ENCODE results near the gene GPR78.

GPR78 gene

GRCh38 chr4:8581094-8581861 lies 1.1 kb downstream of the GPR78 start:
- TF ChIP-seq GATA1 (IDR thresholded peaks at IDR 0.05; ENCODE audit: low read depth, low read length): no peak
- no peak for TF ChIP-seq POLR2A (IDR thresholded peaks at IDR 0.05; ENCODE audit: low read length)

GRCh38 chr4:8582016-8582415 lies 1.8 kb downstream of the GPR78 start:
- no peak for TF ChIP-seq POLR2A (IDR thresholded peaks at IDR 0.05; ENCODE audit: low read length)
- no peak for TF ChIP-seq GATA1 (IDR thresholded peaks at IDR 0.05; ENCODE audit: low read depth, low read length)
- no peak for DNase-seq

More at GRCh38 chr4:8581094-8581861, 1.1 kb downstream of the GPR78 start:
- DNase-seq: no peak

GRCh38 chr4:8582436-8582835 lies 2.2 kb downstream of the GPR78 start:
- TF ChIP-seq GATA1 (IDR thresholded peaks at IDR 0.05; ENCODE audit: low read depth, low read length) (no peak), POLR2A (IDR thresholded peaks at IDR 0.05; ENCODE audit: low read length) (no peak)
- no peak for DNase-seq

GRCh38 chr4:8582941-8583654 lies 2.9 kb downstream of the GPR78 start:
- no peak for DNase-seq
- TF ChIP-seq GATA1 (IDR thresholded peaks at IDR 0.05; ENCODE audit: low read depth, low read length) (no peak), POLR2A (IDR thresholded peaks at IDR 0.05; ENCODE audit: low read length) (no peak)

GRCh38 chr4:8583655-8584025 lies 3.4 kb downstream of the GPR78 start:
- DNase-seq: no peak
- TF ChIP-seq POLR2A (IDR thresholded peaks at IDR 0.05; ENCODE audit: low read length) (no peak), GATA1 (IDR thresholded peaks at IDR 0.05; ENCODE audit: low read depth, low read length) (no peak)

- TF ChIP-seq GATA1 (IDR thresholded peaks at IDR 0.05; ENCODE audit: low read depth, low read length) (no peak), POLR2A (IDR thresholded peaks at IDR 0.05; ENCODE audit: low read length) (no peak)
- DNase-seq: no peak
Measured at GRCh38 chr4:8585186-8585585, 5.0 kb downstream of the GPR78 start.

- TF ChIP-seq POLR2A (IDR thresholded peaks at IDR 0.05; ENCODE audit: low read length): no peak
- TF ChIP-seq GATA1 (IDR thresholded peaks at IDR 0.05; ENCODE audit: low read depth, low read length): no peak
- DNase-seq: no peak
Measured at GRCh38 chr4:8585721-8586212, 5.6 kb downstream of the GPR78 start.

GRCh38 chr4:8586246-8586645 lies 6.1 kb downstream of the GPR78 start:
- no peak for DNase-seq
- TF ChIP-seq GATA1 (IDR thresholded peaks at IDR 0.05; ENCODE audit: low read depth, low read length): no peak
- no peak for TF ChIP-seq POLR2A (IDR thresholded peaks at IDR 0.05; ENCODE audit: low read length)

GRCh38 chr4:8586671-8587468 lies 6.7 kb downstream of the GPR78 start:
- no peak for TF ChIP-seq POLR2A (IDR thresholded peaks at IDR 0.05; ENCODE audit: low read length)
- no peak for TF ChIP-seq GATA1 (IDR thresholded peaks at IDR 0.05; ENCODE audit: low read depth, low read length)
- no peak for DNase-seq

GRCh38 chr4:8587469-8588195 lies 7.4 kb downstream of the GPR78 start:
- no peak for DNase-seq
- no peak for TF ChIP-seq GATA1 (IDR thresholded peaks at IDR 0.05; ENCODE audit: low read depth, low read length)
- TF ChIP-seq POLR2A (IDR thresholded peaks at IDR 0.05; ENCODE audit: low read length): no peak

- no peak for DNase-seq
- TF ChIP-seq POLR2A (IDR thresholded peaks at IDR 0.05; ENCODE audit: low read length) (no peak), GATA1 (IDR thresholded peaks at IDR 0.05; ENCODE audit: low read depth, low read length) (no peak)
Measured at GRCh38 chr4:8588196-8588470, 7.9 kb downstream of the GPR78 start.

GRCh38 chr4:8589336-8589735 lies 9.1 kb downstream of the GPR78 start:
- TF ChIP-seq POLR2A (IDR thresholded peaks at IDR 0.05; ENCODE audit: low read length): no peak
- no peak for DNase-seq

GRCh38 chr4:8589823-8590545 lies 9.8 kb downstream of the GPR78 start:
- TF ChIP-seq GATA1 (IDR thresholded peaks at IDR 0.05; ENCODE audit: low read depth, low read length) (no peak), POLR2A (IDR thresholded peaks at IDR 0.05; ENCODE audit: low read length) (no peak)

More at GRCh38 chr4:8589823-8590545, 9.8 kb downstream of the GPR78 start:
- DNase-seq: no peak
